HepG2 (cell line): ENCODE results near the gene PRDX6. TPM values are rescaled to one million over a fixed set of nuclear protein-coding genes. Genes with fewer than 3 reads are reported as not detected.
A peak's percentile ranks its signal among the peaks of the same experiment; 100 is the strongest.

Source experiments
- ARID3A ChIP-seq: IDR thresholded peaks from 2 replicates; pipeline ENCODE4 v1.6.1; 2012; ENCODE audit warnings: low read depth, low read length, improper control_type of control experiment
- KIAA2018 ChIP-seq: sonication (generic); formaldehyde crosslinking; IDR thresholded peaks from 2 replicates; pipeline ENCODE4 v1.5.0; 2020; ENCODE audit warnings: mild to moderate bottlenecking, missing genetic modification reagents, borderline replicate concordance
- NFAT5 ChIP-seq: sonication (generic); formaldehyde crosslinking; IDR thresholded peaks from 2 replicates; pipeline ENCODE4 v1.4.0; 2020; ENCODE audit warnings: missing genetic modification reagents
- PAXIP1 ChIP-seq: sonication (generic); formaldehyde crosslinking; conservative IDR thresholded peaks from 2 replicates; pipeline ENCODE4 v1.4.0; 2020; ENCODE audit warnings: mild to moderate bottlenecking, missing genetic modification reagents, moderate library complexity
- RFXANK ChIP-seq: IDR thresholded peaks from 2 replicates; pipeline ENCODE4 v1.6.1; 2016
- SAP130 ChIP-seq: IDR thresholded peaks from 2 replicates; pipeline ENCODE4 v1.6.1; 2016; ENCODE audit warnings: low read depth
- ZBTB3 ChIP-seq: sonication (generic); formaldehyde crosslinking; IDR thresholded peaks from 2 replicates; pipeline ENCODE4 v1.4.0; 2020; ENCODE audit warnings: low read depth, mild to moderate bottlenecking, moderate library complexity, missing genetic modification reagents, borderline replicate concordance
- ZNF264 ChIP-seq: sonication (generic); formaldehyde crosslinking; IDR thresholded peaks from 2 replicates; pipeline ENCODE4 v1.4.0; 2020; ENCODE audit warnings: missing genetic modification reagents
- ZSCAN29 ChIP-seq: sonication (generic); formaldehyde crosslinking; conservative IDR thresholded peaks from 2 replicates; pipeline ENCODE4 v1.4.0; 2020; ENCODE audit warnings: mild to moderate bottlenecking, missing genetic modification reagents
- polyA plus RNA-seq, 8 experiments: library from polyadenylated mRNA; depleted of rRNA in 3 of 8; stranded (reverse) in 7 of 8; unstranded in 1 of 8; fragments of >200 nt; fragmentation: Illumina TruSeq in 4 of 8; extraction: Trizol in 4 of 8; gene quantifications; 2 replicates each; pipeline versions ENCODE4 v1.2.1 to v1.2.3, GENCODE V29; 2011 to 2016; ENCODE audit warnings: low read depth in 4 of 8, missing spikeins in 1 of 8, mixed read lengths in 1 of 8; ENCODE audit not compliant: insufficient read depth in 1 of 8
- total RNA-seq, 5 experiments: library from RNA; depleted of rRNA; stranded (reverse); fragments of >200 nt; fragmentation: Illumina TruSeq; extraction: Trizol; gene quantifications; 2 replicates each; pipeline ENCODE4 v1.2.3, GENCODE V29; 2016; ENCODE audit warnings: low read depth in 1 of 5

Gene PRDX6
- total and polyA plus RNA-seq, 2 of the 13 experiments (the other 11 are each of a cell fraction or from before 2014, with no cell fraction given): 224 to 309 TPM

- TF ChIP-seq KIAA2018: no peak
- peak; percentile 65; the same call in 1 of the 2 replicates for TF ChIP-seq ARID3A
- TF ChIP-seq RFXANK (CRISPR knock-in tag): no peak
- TF ChIP-seq ZBTB3 (CRISPR knock-in tag): no peak
- TF ChIP-seq ZSCAN29 (CRISPR knock-in tag): no peak
- peak; percentile 53; the same call in 1 of the 2 replicates for TF ChIP-seq SAP130
- no peak for TF ChIP-seq PAXIP1
- no peak for TF ChIP-seq ZNF264
- no peak for TF ChIP-seq NFAT5
These were observed 1.5 kb upstream of the PRDX6 start (continued) for GRCh38 chr1:173475564-173476196.
